Chondrocyte (in vitro differentiated cells): Measurements from ENCODE around the gene EPHB6. TPM values are rescaled to one million over a fixed set of nuclear protein-coding genes. Genes with fewer than 3 reads are reported as not detected.

Experiments
- DNase-seq: peaks from one replicate; pipeline ENCODE4 v3.0.0; 2021; ENCODE audit warnings: mixed read lengths, low spot score
- H3K27ac Mint-ChIP-seq: one replicate; pipeline ENCODE4 v1.8.0; 2021; ENCODE audit warnings: mild to moderate bottlenecking, moderate library complexity, mixed read lengths; ENCODE audit not compliant: unreplicated experiment
- H3K27me3 Mint-ChIP-seq: 2 replicates; pipeline ENCODE4 v1.8.0; 2021; ENCODE audit warnings: low read depth, mixed read lengths
- H3K36me3 Mint-ChIP-seq: 2 replicates; pipeline ENCODE4 v1.8.0; 2021; ENCODE audit warnings: low read depth, mixed read lengths
- H3K4me1 Mint-ChIP-seq: 2 replicates; pipeline ENCODE4 v1.8.0; 2021; ENCODE audit warnings: low read depth, mild to moderate bottlenecking, mixed read lengths
- H3K4me3 Mint-ChIP-seq: one replicate; pipeline ENCODE4 v1.8.0; 2021; ENCODE audit warnings: mild to moderate bottlenecking, moderate library complexity, mixed read lengths; ENCODE audit not compliant: unreplicated experiment
- H3K9me3 Mint-ChIP-seq: 2 replicates; pipeline ENCODE4 v1.8.0; 2021; ENCODE audit warnings: low read depth, mixed read lengths
- CTCF ChIP-seq: fragments of 200-600 bp; sonication (generic); IDR thresholded peaks from 2 replicates; pipeline ENCODE4 v1.5.0; 2021; ENCODE audit warnings: antibody characterized with exemption, mild to moderate bottlenecking, moderate library complexity
- total RNA-seq: library from RNA; stranded (reverse); gene quantifications from 3 replicates; pipeline ENCODE4 v1.2.1, GENCODE V29; 2021

Gene EPHB6
- total RNA-seq, 1 donor from 2014 or later = 0.22 TPM

- no peak overlapping the region for H3K4me3 Mint-ChIP-seq
- no peak for TF ChIP-seq CTCF
- DNase-seq = no peak
- H3K9me3 Mint-ChIP-seq = no peaks in the 10 kb centered on the region
- H3K4me1 Mint-ChIP-seq = no peaks in the 10 kb centered on the region
- H3K27ac Mint-ChIP-seq = no peak overlapping the region
- peaks cover 19% of the 10 kb centered on the region for H3K27me3 Mint-ChIP-seq
- H3K36me3 Mint-ChIP-seq = no peaks in the 10 kb centered on the region
Observed at GRCh38 chr7:142835487-142835886, 19.4 kb upstream of the EPHB6 start.

- H3K36me3 Mint-ChIP-seq = no peaks in the 10 kb centered on the region
- H3K4me1 Mint-ChIP-seq = no peaks in the 10 kb centered on the region
- H3K9me3 Mint-ChIP-seq = no peaks in the 10 kb centered on the region
- TF ChIP-seq CTCF = no peak
- H3K4me3 Mint-ChIP-seq = no peak overlapping the region
- peaks cover 17% of the 10 kb centered on the region for H3K27me3 Mint-ChIP-seq
- DNase-seq = no peak
- no peak overlapping the region for H3K27ac Mint-ChIP-seq
Observed at GRCh38 chr7:142836426-142836825, 18.4 kb upstream of the EPHB6 start.

- peaks cover 20% of the 10 kb centered on the region for H3K27me3 Mint-ChIP-seq
- no peak for TF ChIP-seq CTCF
- H3K36me3 Mint-ChIP-seq = no peaks in the 10 kb centered on the region
- H3K27ac Mint-ChIP-seq = no peak overlapping the region
- H3K9me3 Mint-ChIP-seq = no peaks in the 10 kb centered on the region
- DNase-seq = no peak
- H3K4me3 Mint-ChIP-seq = no peak overlapping the region
- no peaks in the 10 kb centered on the region for H3K4me1 Mint-ChIP-seq
Observed at GRCh38 chr7:142838461-142839213, 16.2 kb upstream of the EPHB6 start.

- Mint-ChIP-seq H3K27me3 (peaks cover 17% of the 10 kb centered on the region), H3K4me3 (no peak overlapping the region), H3K4me1 (no peaks in the 10 kb centered on the region), H3K9me3 (no peaks in the 10 kb centered on the region), H3K36me3 (no peaks in the 10 kb centered on the region), H3K27ac (no peak overlapping the region)
- no peak for DNase-seq
- no peak for TF ChIP-seq CTCF
Observed at GRCh38 chr7:142842251-142842766, 12.6 kb upstream of the EPHB6 start.

- DNase-seq = no peak
- Mint-ChIP-seq H3K27me3 (peaks cover 39% of the 10 kb centered on the region), H3K4me1 (no peaks in the 10 kb centered on the region), H3K4me3 (no peak overlapping the region), H3K27ac (no peak overlapping the region), H3K36me3 (no peaks in the 10 kb centered on the region), H3K9me3 (no peaks in the 10 kb centered on the region)
- TF ChIP-seq CTCF = no peak
Observed at GRCh38 chr7:142847353-142847752, 7.5 kb upstream of the EPHB6 start.
